Myocyte (in vitro differentiated cells): ENCODE data around the gene KBTBD12. TPM values are rescaled to one million over a fixed set of nuclear protein-coding genes. Genes with fewer than 3 reads are reported as not detected.
A peak's percentile ranks its signal among the peaks of the same experiment; 100 is the strongest.

Experiments
- DNase-seq: peaks from one replicate; pipeline ENCODE4 v3.0.0-alpha.2; 2012; ENCODE audit warnings: low read depth
- total RNA-seq: library from RNA; depleted of rRNA; stranded (reverse); fragments of >200 nt; gene quantifications from 2 replicates; pipeline ENCODE4 v1.2.3, GENCODE V29; 2014

The KBTBD12 gene
- total RNA-seq, 1 donor from 2014 or later, result 0.64 TPM

DNA sequence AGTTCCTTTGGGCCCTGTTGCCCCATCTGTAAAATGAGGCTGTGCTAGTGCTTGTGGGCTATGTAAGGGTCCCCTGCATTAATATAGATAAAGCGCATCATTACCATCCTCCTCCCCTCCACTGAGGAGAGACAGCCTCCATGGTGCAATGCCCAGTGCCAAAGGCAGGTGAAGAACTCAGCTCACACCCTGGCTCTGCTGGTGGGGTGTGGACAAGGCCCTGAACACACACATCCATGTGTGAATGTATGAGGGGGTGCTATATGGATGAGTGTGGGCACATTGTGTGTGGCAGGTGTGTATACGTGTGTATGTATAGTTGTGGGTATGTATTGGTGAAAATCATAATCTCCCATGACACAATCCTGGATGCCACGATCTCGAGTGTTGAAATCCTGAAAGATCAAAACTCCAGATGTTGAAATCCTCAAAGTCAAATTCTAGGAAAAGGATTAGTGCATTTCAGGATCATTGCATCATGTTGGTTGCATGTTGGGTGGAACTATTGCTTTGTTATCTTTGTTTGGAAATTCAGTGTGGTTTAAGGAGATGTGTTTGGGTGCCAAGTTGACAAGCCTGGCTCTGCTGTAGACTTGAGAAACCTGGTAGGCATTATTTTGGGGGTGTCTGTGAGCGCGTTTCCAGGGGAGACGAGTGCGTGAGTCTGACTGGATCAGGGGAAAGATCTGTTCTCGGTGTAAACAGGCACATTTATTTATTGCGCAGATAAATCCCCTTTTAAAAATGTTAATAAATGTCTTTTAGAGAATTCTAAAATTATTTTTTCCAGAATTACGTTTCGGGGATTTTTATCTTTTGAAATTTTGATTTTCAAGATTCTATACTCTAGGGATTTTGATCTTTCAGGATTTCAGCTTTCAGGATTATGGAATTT, 95.2 kb downstream of the KBTBD12 start:
- DNase-seq, result peak; percentile 11

DNA sequence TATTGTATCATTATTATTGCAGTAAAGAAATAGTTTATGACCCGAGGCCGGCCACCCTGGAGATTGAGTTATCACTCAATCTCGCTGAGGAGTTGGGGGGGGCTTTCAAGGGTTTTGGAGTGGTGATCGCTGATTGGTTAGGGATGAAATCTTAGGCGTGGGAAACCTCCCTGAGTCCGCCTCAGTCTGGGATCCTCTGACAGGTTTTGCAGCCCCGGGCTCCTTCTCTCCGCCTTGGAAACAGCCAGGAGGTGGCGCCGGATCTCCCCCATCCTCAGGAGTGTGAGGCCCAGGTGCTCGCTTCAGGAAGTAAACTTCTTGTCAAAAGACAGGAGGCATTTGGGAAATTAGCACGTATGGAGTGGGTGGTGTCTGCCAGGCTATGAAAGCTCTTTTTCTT, 96.1 kb downstream of the KBTBD12 start:
- DNase-seq, result peak; percentile 37

DNA sequence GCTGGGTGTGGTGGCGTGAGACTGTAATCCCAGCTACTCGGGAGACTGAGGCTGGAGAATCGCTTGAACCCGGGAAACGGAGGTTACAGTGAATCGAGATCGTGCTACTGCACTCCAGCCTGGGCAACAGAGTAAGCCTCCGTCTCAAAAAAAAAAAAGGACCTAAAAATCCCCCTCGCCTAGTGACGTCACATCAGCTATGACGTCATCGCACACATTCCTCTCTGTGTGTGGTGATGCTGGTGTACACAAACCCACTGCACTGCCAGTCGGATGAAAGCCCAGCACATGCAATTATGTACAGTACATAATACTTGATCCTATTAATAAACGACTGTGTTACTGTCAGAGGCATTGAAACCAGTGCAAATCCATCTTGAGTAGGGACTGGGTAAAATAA, 97.0 kb downstream of the KBTBD12 start:
- DNase-seq, result no peak

DNA sequence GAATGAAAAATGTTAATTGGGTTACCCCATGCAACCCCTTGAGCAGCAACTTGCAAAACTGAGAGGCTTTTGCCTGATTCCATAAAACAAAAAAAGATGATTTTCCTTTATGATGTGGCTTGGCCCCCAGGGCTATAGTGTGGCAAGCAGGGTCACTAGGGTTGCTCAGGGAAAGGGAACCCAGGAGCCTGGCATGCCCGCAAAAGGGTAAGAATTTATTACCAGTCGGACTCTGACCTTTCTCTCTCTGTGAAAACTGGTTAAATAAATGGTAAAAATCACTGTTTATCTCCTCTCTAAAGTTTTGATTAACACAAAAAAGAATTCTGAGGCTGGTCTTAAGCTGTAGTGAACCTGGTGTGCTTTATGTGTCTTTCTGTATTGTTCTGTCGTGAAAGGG, 99.5 kb downstream of the KBTBD12 start:
- no peak for DNase-seq

DNA sequence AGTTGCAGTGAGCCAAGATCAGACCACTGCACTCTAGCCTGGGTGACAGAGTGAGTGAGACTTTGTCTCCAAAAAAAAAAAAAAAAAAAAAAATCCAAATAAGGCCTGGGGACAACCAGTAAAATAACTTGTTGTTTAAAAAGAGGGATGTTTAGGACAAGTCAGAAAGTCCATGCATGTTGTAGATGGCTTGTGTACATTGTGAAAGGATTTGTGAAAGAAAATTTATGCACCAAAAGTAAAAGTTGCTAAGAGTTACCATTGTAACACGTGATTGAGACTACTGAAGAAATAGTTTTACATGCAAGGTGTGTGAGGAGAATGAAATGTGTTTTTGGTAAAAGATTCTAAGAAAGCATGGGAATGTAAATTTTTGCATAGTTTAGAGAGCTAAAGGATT, 101.5 kb downstream of the KBTBD12 start:
- DNase-seq, result no peak

DNA sequence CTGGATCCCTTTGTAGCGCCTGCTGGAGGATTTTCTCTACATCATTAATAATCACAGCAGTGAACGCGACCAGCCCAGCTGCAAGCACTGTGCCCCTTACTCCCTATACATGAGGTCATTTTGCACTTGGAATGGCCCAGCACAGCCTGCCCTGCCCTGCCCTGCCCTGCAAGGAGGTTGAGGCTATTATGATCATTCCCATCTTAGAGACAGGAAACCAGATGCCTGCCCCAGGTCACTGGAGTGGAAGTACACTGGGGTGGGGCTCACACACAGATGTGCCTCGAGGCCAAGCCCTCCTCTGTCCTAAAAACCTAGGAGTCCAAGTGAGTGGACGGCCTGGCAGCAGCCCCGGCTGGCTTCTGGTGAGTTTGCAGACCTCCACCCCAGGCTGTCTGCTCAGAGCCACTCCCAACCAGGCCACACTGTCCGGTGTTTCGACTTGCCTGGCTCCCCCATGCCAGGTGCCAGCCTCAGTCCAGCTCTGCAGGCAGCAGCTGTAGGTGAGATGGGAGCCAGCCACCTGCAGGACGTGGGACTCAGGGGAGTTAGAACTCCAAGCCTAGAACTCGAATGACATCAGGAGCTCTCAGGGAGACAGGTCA, 106.8 kb downstream of the KBTBD12 start:
- DNase-seq, result no peak

DNA sequence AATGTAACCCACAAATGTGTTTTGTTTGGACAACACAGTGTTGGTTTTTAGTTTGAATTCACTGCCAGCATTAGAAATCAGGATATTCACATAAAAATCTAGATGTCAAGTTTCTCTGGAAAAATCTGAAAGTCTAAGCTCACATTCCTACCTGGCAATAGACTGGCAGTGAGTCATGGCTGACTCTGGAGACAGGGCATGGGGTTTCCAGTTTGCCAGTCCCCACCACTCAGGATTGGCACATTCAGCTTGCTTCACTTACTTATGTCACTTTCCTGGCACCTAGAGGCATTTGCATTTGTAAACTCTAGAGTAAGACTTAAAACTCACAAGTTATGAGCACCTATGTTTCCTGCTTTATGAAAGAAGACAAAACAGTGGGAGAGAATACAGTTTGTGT, 118.1 kb downstream of the KBTBD12 start:
- DNase-seq, result no peak

DNA sequence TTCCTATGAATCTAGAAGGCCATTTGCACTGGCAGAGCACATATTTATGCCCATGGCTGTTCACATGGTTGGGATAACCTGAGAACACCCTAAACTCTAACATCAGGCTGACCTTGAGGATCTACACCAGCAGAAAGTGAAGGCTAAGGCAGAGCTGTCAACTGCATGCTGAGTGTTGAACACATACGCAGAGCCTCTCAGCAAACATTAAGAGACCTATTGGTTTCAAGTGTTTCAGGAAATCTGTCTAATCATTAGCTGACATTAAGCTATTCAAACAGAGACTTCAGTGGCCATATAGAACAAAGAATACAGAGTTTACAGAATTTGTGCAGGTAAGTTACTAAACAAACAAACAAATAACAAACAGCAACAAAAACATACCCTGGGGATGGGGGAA, 121.1 kb downstream of the KBTBD12 start:
- no peak for DNase-seq

Other genes with a start within 250 kb of the KBTBD12 start
- gene ABTB1, start 242.3 kb upstream of the KBTBD12 start, total RNA-seq, result 3.6 and 6.0 TPM in 2 replicates
- 102 and 107 TPM in 2 replicates for gene MGLL, start 92.7 kb upstream of the KBTBD12 start, total RNA-seq
- 234 and 274 TPM in 2 replicates for gene SEC61A1, start 137.2 kb downstream of the KBTBD12 start, total RNA-seq
- gene RUVBL1, start 208.6 kb downstream of the KBTBD12 start, total RNA-seq, result 50.0 and 57.9 TPM in 2 replicates
- 5.7 and 8.6 TPM in 2 replicates for gene EEFSEC, start 238.2 kb downstream of the KBTBD12 start, total RNA-seq